Testis (tissue), 3 donors: ENCODE measurements around the gene RSAD1. TPM values are rescaled to one million over a fixed set of nuclear protein-coding genes. Genes with fewer than 3 reads are reported as not detected.
A peak's percentile ranks its signal among the peaks of the same experiment; 100 is the strongest.

Source experiments
- DNase-seq: peaks from one replicate; pipeline ENCODE4 v3.0.0-alpha.2; 2019
- H3K27ac ChIP-seq, 2 donors: fragments of 200-600 bp; sonication (generic); one replicate each; pipeline ENCODE4 v1.5.1; 2019
- H3K27me3 ChIP-seq: fragments of 200-600 bp; sonication (generic); one replicate; pipeline ENCODE4 v1.5.1; 2019
- H3K36me3 ChIP-seq: fragments of 200-600 bp; sonication (generic); one replicate; pipeline ENCODE4 v1.5.1; 2017; ENCODE audit warnings: low read depth; ENCODE audit errors: missing control alignments
- H3K4me1 ChIP-seq: fragments of 200-600 bp; sonication (generic); one replicate; pipeline ENCODE4 v1.5.1; 2019
- H3K4me3 ChIP-seq, 2 donors: fragments of 200-600 bp; sonication (generic); one replicate each; pipeline ENCODE4 v1.5.1; 2017 to 2019
- H3K9me3 ChIP-seq: fragments of 200-600 bp; sonication (generic); one replicate; pipeline ENCODE4 v1.5.1; 2017
- CTCF ChIP-seq, 3 experiments: fragments of 450-650 bp in 2 of 3; fragments of 200-600 bp in 1 of 3; sonication (generic) in 1 of 3; IDR thresholded peaks; one replicate each; pipeline ENCODE4 v1.5.1; 2016 to 2019; ENCODE audit warnings: antibody characterized with exemption in 3 of 3, mild to moderate bottlenecking in 2 of 3, moderate library complexity in 1 of 3
- POLR2A ChIP-seq: fragments of 450-650 bp; IDR thresholded peaks from one replicate; pipeline ENCODE4 v1.6.1; 2017; ENCODE audit warnings: antibody characterized with exemption, mild to moderate bottlenecking, moderate library complexity
- WGBS, 2 donors: methylation state at CpG; one replicate each; pipeline ENCODE4 v1.1.5; 2018; 5-methylcytosine and 5-hydroxymethylcytosine counted together
- intact Hi-C: fragments of 100-400 bp; cut with DNase I; formaldehyde crosslinking; loops from one replicate; pipeline ENCODE4 v1.15.1; 2023; ENCODE audit warnings: low total_unique reads
- polyA plus RNA-seq: library from polyadenylated mRNA; stranded (reverse); fragments of 350-450 nt; fragmentation: Illumina TruSeq; extraction: RNeasy Lipid Tissue Mini Kit (QIAGEN cat#74804); gene quantifications from one replicate; pipeline ENCODE4 v1.2.3, GENCODE V29; 2014; ENCODE audit warnings: low read depth, low replicate concordance; ENCODE audit not compliant: insufficient read depth
- total RNA-seq, 2 donors: library from RNA; depleted of rRNA; stranded (reverse); fragments of >200 nt; gene quantifications; one replicate each; pipeline ENCODE4 v1.2.3, GENCODE V29; 2016

Gene RSAD1
- total and polyA plus RNA-seq, 3 donors from 2014 or later = 25.3 to 38.0 (median 35.7) TPM

GRCh38 chr17:50534222-50534978, 55.7 kb downstream of the RSAD1 start:
- no peak overlapping the region for H3K4me3 ChIP-seq
- H3K27me3 ChIP-seq = no peaks in the 10 kb centered on the region

GRCh38 chr17:50534979-50535326, 56.3 kb downstream of the RSAD1 start:
- DNase-seq = no peak
- H3K27me3 ChIP-seq = no peaks in the 10 kb centered on the region
- no peaks in the 10 kb centered on the region for H3K9me3 ChIP-seq
- intact Hi-C loops = no loop called here
- WGBS, 2 donors = 88 to 96% methylated on average over 2 of the region's 2 CpGs
- no peak for TF ChIP-seq CTCF (IDR thresholded peaks at IDR 0.05)
- no peak for TF ChIP-seq POLR2A
- H3K4me1 ChIP-seq = peaks cover 50% of the 10 kb centered on the region
- H3K27ac ChIP-seq = no peak overlapping the region
- no peak overlapping the region for H3K4me3 ChIP-seq
- H3K36me3 ChIP-seq = no peaks in the 10 kb centered on the region

More at GRCh38 chr17:50534222-50534978, 55.7 kb downstream of the RSAD1 start:
- H3K4me1 ChIP-seq = peaks cover 50% of the 10 kb centered on the region
- no peak for DNase-seq
- no peaks in the 10 kb centered on the region for H3K9me3 ChIP-seq
- WGBS, 2 donors = 51 to 76% methylated on average over 13 to 24 of the region's 24 CpGs
- TF ChIP-seq POLR2A (no peak), CTCF (IDR thresholded peaks at IDR 0.05) (no peak)
- intact Hi-C loops = no loop called here
- peak overlapping the region in 1 of 2 donors; percentile 33 for H3K27ac ChIP-seq
- no peaks in the 10 kb centered on the region for H3K36me3 ChIP-seq

- peaks cover 50% of the 10 kb centered on the region for H3K4me1 ChIP-seq
- no peak for DNase-seq
- no peaks in the 10 kb centered on the region for H3K27me3 ChIP-seq
- no peak overlapping the region for H3K27ac ChIP-seq
- no peak overlapping the region for H3K4me3 ChIP-seq
- H3K36me3 ChIP-seq = no peaks in the 10 kb centered on the region
- intact Hi-C loops = no loop called here
- H3K9me3 ChIP-seq = no peaks in the 10 kb centered on the region
- 51 to 64% methylated on average over 7 of the region's 7 CpGs for WGBS, 2 donors
- no peak for TF ChIP-seq CTCF (IDR thresholded peaks at IDR 0.05)
- TF ChIP-seq POLR2A = no peak
Observed at GRCh38 chr17:50535407-50535806, 56.7 kb downstream of the RSAD1 start.

Other genes starting within 250 kb of the RSAD1 start
- 1 to 10 TPM in 1 of 2 donors, under 1 TPM in 1; 0.93 to 1.5 TPM for gene TMEM92, start 204.4 kb upstream of the RSAD1 start, total RNA-seq
- gene TMEM92, start 204.4 kb upstream of the RSAD1 start, polyA plus RNA-seq = 0.44 TPM
- gene XYLT2, start 132.7 kb upstream of the RSAD1 start, total RNA-seq = 10 to 100 TPM; 37.6 to 47.4 TPM
- 44.1 TPM for gene XYLT2, start 132.7 kb upstream of the RSAD1 start, polyA plus RNA-seq
- gene MRPL27, start 105.7 kb upstream of the RSAD1 start, total RNA-seq = 10 to 100 TPM; 54.5 to 69.1 TPM
- gene MRPL27, start 105.7 kb upstream of the RSAD1 start, polyA plus RNA-seq = 65.1 TPM
- gene EME1, start 105.6 kb upstream of the RSAD1 start, total RNA-seq = 10 to 100 TPM; 15.6 to 19.3 TPM
- 22.8 TPM for gene EME1, start 105.6 kb upstream of the RSAD1 start, polyA plus RNA-seq
- gene LRRC59, start 81.3 kb upstream of the RSAD1 start, total RNA-seq = 10 to 100 TPM; 56.0 to 62.2 TPM
- 74.4 TPM for gene LRRC59, start 81.3 kb upstream of the RSAD1 start, polyA plus RNA-seq
- 10 to 100 TPM; 39.4 to 60.1 TPM for gene ACSF2, start 52.6 kb upstream of the RSAD1 start, total RNA-seq
- 37.7 TPM for gene ACSF2, start 52.6 kb upstream of the RSAD1 start, polyA plus RNA-seq
- under 1 TPM; 0.79 to 0.81 TPM for gene CHAD, start 10.0 kb upstream of the RSAD1 start, total RNA-seq
- gene CHAD, start 10.0 kb upstream of the RSAD1 start, polyA plus RNA-seq = 2.9 TPM
- gene MYCBPAP, start 29.6 kb downstream of the RSAD1 start, total RNA-seq = 10 to 100 TPM; 75.9 to 91.7 TPM
- gene MYCBPAP, start 29.6 kb downstream of the RSAD1 start, polyA plus RNA-seq = 315 TPM
- gene EPN3, start 53.9 kb downstream of the RSAD1 start, total RNA-seq = 1 to 10 TPM; 4.9 to 6.3 TPM
- 6.3 TPM for gene EPN3, start 53.9 kb downstream of the RSAD1 start, polyA plus RNA-seq
- 100 to 1,000 TPM; 207 to 338 TPM for gene SPATA20, start 68.3 kb downstream of the RSAD1 start, total RNA-seq
- 264 TPM for gene SPATA20, start 68.3 kb downstream of the RSAD1 start, polyA plus RNA-seq
- gene CACNA1G, start 81.9 kb downstream of the RSAD1 start, total RNA-seq = 1 to 10 TPM; 1.3 to 1.7 TPM
- gene CACNA1G, start 81.9 kb downstream of the RSAD1 start, polyA plus RNA-seq = 1.7 TPM
- gene ABCC3, start 156.0 kb downstream of the RSAD1 start, total RNA-seq = 10 to 100 TPM in 1 of 2 donors, 1 to 10 TPM in 1; 10.0 to 12.1 TPM
- 15.4 TPM for gene ABCC3, start 156.0 kb downstream of the RSAD1 start, polyA plus RNA-seq
- gene ANKRD40, start 229.1 kb downstream of the RSAD1 start, total RNA-seq = 10 to 100 TPM; 24.3 to 31.7 TPM
- 24.7 TPM for gene ANKRD40, start 229.1 kb downstream of the RSAD1 start, polyA plus RNA-seq
- 100 to 1,000 TPM; 115 to 160 TPM for gene LUC7L3, start 240.7 kb downstream of the RSAD1 start, total RNA-seq
- 37.4 TPM for gene LUC7L3, start 240.7 kb downstream of the RSAD1 start, polyA plus RNA-seq